Measurements from ENCODE around the gene NMNAT2.

The NMNAT2 gene

DNA sequence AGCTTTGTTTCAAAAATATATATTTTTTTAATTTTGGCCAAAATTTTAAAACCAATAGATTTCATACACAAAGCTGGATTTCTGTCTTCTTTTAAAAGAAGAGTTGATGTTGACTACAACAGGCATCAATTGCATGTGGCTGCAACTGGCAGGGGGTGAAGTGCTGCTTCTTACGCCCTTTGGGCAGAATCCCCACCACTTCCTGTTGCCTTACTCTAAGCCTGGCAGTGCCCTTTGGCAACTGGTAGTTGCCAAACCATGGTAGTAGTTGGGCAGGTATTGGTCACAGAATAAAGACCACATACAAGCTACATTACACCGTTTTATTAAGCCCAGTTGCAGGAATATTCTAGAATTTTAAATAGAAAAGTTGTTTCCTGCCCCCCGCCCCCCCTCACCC is 215.1 kb downstream of the NMNAT2 start:
- DNase-seq = no peak

DNA sequence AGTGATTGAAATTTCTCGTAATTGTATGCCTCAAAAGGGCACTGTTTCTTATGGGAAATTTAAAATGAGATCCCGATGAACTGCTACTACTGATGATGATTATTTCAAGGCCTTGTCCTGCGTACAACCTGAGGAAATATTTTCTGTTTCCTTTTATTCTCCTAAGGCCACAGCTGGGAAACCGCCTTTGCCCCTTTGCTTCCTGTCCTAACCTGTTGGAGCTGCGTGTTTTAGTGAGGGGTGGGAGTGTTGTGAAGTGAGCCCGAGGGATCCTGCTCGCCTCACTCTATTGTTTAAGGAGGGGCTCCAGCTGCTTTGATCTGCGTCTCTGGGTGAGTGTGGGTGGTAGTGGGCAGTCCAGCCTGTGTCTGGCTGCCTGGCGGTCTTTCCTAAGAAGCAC is 217.7 kb downstream of the NMNAT2 start:
- DNase-seq = no peak

DNA sequence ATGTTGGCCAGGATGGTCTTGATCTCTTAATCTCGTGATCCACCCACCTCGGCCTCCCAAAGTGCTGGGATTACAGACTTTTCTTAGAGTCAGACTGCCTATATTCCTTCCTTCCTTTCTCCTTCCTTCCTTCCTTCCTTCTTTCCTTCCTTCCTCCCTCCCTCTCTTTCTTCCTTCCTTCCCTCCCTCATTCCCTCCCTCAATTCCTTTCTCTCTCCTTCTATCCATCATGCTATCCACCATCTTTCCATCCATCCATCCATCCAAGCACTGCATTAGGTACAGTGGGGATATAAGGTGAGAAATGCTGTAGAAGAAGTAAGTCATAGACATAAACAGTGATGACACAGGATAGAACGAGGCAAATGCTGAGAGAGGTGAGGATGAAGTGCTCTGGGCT is 218.9 kb downstream of the NMNAT2 start:
- DNase-seq = no peak

DNA sequence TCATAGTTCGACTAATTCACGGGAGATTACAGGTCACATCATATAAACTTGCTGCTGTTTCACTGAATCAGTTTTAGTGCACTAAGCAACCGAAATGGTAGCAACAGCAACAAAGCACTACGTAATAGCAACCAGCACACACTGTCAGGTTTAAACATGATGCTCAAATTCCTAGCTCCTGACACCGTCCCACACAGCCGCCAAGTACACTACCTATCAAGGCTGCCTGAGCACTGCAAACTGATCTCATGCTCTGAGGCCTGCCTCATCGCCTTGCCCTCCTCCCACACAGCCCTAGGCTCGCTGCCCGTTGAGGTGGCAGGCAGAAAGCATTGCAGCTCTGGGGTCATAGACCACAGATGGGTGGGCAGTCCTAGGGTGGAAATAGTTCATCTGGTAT is 219.7 kb downstream of the NMNAT2 start:
- DNase-seq = no peak

Measured in activated CD4-positive, alpha-beta T cell treated with anti-CD3 and anti-CD28 coated beads, Interleukin-10, Interleukin-2, amounts not matched to agents 100 ng/mL and 50 ng/mL, durations not matched to agents 16 hours and 8 hours (primary cell).